NCI-H2196 treated with DMSO at 0.1 percent for 48 hours (cell line): Measurements from ENCODE around the gene TLE4.
"Not testable (repeated sequence)": the region's sequence is repeated elsewhere in the genome, so short reads cannot be mapped to it uniquely, and the experiment has no call there.

ENCODE experiments used
- DNase-seq: peaks from one replicate; lab custom pipeline; 2025; ENCODE audit not compliant: unreplicated experiment; lab: John Stamatoyannopoulos, UW

TLE4 gene

DNA sequence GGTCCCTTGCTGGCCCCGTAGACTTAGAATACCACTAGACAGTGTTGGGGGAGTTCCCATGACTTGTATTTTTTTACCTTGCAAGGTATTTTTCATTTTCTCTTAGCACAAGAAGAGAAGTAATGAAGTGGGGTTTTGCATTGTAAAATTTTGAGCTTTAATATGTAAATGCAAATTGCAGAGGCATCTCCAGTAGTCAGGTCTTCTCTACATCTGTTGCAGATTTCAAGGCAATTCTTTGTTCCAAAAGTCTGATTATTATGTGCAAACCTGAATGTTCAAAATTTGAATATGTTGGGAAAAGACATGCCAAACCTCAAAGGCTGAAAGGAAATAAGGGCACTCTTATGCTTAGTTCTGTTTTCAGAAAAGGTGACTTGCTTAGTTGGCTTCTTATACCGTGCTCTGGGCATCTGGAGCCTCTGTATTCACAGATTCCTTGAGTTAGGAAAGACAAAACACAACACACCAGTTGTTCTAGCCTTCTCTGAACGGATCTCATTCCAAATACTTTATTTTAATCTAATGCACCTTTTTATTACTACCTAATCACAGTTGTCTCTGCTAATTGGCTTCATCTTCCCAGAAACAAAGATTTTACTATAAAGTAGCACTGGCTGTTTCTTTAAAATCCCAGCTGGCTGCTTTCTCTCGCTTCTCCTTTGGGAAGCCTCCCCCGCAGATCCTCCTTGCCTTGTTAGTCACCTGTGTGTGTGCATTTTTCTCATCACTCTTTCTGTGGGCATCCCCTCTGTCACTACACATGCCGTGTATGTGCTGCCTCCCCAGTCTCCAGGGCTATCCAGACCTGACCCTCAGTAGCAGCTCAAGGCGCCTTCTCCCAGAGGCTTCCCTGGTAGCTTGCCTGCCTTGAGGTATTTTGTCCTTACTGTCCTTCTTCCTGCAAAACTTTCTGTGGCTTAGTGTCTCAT is 138.2 kb downstream of the TLE4 start:
- DNase-seq: no peak

DNA sequence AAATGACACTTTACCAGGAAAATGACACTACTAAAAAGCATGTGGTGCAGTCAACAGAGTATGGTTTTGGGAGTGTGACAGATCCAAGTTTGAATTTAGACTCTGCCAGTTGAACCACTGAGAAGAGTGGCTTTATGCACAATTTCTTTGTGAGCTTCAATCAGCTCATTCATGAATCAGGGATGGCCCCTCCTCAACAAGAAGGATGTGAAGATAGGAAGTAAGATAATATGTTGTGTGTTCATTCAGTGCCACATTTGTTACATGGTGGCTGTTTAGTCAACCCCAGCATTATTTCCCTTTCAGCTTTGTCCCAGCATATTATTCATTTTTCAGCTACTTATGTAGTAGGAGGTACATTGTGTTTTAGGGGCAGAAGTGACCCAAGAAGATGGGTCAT is 140.1 kb downstream of the TLE4 start:
- DNase-seq: no peak

DNA sequence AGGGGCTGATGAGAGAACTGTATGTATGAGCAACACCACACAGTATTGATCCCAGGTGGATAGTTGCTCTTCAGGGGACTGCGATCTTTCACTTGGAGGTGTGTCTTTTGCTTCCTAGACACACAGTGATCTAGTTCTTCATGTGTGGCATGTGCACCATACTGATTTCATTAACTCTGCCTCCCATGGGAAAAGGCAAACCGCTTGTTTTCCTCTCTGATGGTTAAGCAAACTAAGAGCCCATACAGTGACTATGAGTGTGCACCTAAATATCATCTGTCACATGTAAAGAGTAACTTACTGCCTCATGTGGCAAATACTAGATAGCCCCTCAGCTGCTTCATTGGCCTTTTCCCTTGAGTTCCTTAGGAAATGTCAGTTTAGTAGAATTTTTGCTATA is 147.3 kb downstream of the TLE4 start:
- DNase-seq: no peak

DNA sequence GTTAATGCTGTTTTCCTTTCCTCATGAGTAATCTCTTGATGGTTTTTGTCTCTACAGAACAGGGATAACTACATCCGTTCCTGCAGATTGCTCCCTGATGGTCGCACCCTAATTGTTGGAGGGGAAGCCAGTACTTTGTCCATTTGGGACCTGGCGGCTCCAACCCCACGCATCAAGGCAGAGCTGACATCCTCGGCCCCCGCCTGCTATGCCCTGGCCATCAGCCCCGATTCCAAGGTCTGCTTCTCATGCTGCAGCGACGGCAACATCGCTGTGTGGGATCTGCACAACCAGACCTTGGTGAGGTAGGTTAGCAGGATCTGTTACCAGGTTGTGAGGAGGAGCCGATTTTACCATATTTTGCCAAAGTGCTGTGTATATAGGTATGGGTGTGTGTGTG is 148.2 kb downstream of the TLE4 start:
- DNase-seq: no peak

DNA sequence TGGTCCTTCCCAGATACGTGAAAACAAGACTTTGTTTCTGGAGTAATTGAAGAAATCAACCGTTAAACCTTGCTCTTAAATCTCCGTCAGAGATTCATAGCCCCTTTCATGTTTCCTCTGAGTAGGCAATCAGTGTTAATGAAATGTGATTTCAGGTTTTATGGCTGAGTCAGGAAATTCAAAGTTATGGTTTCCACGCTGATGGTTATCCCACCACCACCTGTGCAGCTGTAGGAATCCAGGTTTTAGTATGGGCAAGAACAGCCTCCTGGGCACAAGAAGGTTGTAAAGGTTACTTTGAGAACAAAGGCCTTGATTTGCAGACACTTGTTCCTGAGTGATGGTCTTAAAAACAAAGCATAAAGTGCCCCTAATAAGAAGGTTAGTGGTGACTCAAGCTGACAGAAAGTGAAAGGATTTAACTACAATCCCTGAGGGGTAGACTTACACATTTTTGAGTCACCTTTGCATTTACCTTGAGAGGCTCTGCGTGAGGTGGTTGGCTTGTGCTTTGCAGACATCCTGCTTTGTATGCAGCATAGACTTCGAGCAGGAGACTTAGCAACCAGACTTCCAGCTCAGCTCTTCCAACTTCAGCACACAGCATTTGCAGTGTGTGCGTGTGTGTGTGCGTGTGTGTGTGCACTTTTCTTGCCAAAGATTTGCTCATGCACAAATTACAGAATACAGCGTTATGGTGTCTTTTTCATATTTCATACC is 159.6 kb downstream of the TLE4 start:
- DNase-seq: no peak

DNA sequence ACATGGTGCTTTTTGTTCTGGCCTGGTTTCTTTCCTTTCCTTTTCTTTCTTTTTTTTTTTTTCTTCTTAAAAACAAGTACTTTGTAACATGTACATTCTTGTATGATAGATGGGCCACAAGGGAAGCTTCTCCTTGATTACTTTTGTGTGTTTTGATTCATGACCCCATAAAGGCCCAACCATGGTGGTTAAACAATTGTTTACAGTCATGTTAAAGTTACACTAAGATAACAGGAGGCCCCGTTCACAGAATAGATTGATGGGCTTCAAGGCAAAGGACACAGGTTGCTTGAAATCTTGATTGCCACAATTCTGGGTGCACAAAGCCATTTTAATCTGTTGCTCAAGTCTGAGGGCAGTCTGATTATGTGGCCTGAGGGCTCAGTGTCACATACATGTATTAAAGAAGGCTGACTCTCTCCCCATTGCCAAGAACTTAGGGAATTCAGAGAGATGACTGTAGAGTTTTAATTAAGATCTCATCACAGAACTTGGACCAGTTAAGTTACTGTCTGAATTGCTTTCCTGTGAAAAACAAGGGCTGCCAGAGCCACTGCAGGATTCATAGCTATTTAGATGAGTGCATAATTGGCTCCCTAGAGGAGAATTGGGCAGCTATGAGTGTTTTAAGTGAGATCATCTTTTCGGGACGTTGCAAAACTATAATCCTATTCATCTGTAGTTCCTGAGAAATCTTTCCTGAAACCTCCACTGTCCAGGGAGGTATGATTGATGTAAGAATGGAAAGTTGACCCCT is 163.4 kb downstream of the TLE4 start:
- no peak for DNase-seq

DNA sequence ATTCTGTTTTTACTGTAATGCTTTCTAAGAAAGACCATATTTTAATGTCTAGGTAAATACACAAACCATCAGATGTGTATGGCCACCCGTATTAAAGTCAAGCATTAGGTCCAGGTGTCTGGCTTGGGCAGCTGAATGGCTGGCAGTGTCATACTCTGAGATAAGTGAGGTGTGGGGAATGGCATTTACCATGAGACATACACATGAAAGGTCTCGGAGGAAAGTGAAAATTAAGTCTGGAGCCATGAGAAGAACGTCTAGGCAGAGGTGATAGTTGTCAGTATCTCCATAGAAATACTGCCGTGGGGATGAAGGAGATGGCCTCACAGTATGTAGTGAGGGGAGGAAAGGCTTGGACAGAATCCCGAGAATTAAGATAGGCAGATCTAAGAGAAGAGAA is 164.3 kb downstream of the TLE4 start:
- DNase-seq: no peak

DNA sequence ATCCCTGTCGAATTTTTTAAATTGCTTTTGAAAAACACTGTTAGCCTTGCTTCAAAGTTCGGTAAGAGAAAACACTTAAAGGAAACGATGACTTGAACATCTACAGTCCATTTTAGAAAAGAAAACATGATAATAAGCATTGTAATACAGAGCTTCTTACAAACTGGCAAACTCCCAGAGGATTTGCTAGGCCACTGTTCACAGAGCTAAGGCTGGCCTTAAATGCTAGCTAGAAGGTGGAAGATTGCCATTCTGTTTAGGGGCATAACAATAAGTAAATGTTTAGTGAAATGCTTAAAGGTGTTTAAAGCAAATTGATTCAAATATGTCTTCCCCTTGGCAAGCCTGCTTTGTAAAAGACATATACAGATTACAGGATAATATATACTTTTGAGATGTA is 169.6 kb downstream of the TLE4 start:
- no peak for DNase-seq

DNA sequence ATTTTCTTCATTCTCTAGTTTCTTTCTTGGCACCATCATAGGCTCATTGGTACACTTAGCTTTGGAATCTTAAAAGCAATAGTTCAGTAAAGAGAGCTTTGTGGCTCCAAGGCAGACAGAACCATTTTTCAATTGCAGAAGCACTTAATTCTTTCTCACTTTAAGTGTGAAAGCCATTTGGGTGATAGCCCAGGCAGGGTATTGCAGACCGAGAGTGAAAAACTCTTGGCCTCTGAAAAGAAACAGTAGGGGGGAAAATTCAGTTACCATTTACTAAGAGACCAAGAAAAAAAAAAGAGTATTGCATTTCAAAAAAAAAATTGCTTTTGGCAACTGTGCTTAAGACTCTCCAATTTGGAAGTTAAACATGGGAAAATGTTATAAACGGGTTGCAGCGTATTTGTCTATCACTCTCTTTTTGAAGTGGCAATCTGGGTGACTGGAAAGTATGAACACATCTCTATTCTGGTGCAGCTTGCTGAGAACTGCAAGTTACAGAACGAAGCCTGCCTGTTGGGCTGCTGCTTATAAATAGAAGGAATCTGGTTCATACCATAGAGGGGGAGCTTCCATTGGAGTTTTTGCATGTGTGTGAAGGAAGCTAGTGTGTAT is 170.5 kb downstream of the TLE4 start:
- DNase-seq: no peak

DNA sequence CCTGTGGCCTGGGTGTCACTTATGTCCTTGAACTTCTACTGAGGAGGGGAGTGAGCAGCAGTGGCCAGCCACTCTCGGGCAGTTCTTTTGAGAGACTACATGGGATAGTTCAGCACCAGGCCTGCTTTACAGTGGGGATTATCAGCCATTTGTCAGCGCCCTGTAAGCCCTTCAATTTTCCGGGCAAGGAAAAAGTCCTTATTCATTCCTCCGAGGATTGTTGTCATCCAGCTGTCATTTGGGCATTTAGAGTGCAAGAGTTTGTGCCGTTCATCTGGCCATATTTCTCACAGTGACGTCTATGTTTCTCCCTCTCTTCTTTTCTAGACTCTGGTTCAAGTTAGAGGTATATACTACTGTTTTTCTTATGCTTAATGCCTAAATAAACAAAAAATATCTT is 172.8 kb downstream of the TLE4 start:
- DNase-seq: no peak

DNA sequence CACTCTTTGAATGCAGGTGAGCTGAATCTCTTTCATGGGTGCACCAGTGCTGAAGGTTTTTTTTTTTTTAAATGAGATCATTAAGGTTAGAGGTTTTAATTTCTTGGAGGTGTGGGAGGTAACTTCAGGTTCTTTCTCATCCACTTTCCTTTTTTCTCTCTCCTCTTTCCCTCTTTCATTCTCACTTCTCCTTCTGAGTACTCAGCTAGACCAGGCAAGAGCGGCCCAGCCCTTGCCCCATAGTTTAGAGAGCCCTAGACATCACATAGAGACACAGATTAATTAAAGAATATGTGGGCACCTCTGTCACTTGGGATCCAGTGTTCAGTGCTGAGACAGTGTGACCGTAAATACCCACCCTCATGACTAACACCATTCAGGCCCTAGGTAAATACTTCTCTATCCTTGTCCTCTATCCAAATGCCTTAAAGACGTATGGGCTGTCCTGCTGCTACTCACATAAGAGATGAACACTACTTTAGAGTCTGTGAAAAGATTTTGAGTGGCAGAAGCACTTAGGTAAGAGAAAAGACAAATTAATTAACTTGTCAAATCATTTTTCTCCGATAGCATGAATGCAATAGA is 174.1 kb downstream of the TLE4 start:
- no peak for DNase-seq

DNA sequence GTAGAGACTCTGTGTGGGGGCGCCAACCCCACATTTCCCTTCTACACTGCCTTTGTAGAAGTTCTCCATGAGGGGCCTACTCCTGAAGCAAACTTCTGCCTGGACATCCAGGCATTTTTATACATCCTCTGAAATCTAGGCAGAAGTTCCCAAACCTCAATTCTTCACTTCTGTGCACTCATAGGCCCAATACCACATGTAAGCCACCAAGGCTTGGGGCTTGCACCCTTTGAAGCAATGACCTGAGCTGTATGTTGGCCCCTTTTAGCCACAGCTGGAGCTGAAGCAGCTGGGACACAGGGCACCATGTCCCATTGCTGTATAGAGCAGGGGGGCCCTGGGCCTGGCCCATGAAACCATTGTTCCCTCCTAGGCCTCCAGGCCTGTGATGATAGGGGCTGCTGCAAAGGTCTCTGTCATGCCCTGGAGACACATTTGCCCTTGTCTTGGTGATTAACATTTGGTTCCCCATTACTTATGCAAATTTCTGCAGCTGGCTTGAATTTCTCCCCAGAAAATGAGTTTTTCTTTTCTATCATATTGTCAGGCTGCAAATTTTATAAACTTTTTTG is 180.2 kb downstream of the TLE4 start:
- not testable (repeated sequence) for DNase-seq

DNA sequence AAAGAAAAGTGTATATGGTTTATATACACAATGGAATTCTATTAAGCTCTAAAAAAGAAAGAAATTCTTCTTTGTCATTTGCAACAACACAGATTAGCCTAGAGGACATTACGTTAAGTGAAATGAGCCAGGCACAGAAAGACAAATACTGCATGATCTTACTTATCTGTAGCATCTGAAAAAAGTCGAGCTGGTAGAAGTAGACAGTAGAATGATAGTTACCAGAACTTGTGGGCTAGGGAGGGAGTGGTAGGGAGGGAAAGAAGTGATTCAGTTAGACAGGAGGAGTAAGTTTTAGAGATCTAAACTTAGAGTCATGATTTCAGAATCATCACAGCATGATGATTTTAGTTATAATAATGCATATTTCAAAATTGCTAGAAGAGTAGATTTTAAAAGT is 184.6 kb downstream of the TLE4 start:
- DNase-seq: no peak

DNA sequence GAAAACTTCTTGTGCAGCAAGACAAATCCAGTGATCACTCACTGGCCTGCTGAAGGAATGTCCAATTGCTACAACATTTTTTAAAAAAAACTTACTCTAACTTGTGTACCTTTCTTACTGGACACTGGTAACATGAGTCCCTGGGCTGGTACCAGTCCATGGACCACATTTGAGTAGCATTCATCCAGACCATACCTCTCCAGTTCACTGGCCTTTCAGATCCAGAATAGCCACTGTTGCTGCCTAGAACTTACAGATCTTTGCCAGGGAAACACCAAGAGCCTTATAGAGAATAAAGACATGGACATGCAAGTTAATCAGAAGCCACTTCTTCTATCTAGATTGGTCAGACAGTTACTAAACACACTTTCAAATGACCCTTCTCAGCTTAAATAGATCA is 185.3 kb downstream of the TLE4 start:
- no peak for DNase-seq

DNA sequence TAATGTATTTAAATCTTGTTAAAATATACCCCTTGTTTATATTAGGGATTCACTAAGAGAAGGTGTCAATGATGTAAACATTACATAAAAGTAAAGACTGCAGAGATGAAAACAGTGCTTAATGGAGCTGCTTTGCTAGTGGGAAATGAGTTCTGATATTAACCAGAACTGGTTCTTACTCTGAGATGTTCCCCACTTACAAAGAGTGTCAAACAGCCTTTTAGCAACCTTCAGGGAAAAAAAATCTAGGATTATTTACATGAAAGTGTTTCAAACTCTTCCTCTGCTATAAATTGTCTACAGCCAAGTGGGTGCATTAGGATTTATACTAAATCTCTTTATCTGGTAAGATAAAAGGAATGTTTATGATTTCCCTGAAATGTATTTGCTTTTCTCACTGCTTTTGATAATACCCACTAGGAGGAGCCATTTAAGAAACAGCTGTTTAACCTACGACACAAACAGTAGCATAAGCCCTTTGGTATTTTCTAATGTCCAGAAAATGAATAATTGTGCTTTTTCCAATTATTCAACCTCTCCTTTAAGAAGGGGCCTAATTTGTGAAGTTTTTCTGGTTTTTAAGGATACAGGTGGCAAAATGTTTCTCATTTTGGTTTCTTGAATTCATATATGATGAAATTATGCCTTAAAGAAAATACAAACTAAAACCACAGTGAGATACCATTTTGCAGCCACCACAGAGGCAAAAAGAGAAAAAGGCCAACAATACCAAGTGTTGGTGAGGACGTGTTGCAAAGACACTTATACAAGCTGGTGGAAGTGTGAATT is 186.3 kb downstream of the TLE4 start:
- DNase-seq: no peak

DNA sequence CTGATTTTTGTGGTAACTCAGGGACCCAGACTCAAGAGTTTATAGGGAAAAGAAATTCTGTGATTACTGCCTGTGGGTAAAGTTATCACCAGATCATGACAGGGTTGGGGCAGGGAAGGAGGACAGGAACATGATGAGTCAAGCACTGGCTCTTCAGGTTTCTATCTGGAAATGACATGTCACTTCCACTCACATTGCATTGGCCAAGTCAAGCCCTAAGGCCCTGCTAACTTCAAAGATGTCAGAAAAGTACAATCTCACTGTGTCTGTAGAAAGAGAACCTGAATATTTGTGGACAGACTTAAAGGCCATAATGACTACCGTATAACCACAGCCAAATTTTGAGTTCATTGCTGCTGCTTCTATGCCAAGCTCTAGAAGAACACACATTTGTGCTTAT is 187.7 kb downstream of the TLE4 start:
- no peak for DNase-seq

DNA sequence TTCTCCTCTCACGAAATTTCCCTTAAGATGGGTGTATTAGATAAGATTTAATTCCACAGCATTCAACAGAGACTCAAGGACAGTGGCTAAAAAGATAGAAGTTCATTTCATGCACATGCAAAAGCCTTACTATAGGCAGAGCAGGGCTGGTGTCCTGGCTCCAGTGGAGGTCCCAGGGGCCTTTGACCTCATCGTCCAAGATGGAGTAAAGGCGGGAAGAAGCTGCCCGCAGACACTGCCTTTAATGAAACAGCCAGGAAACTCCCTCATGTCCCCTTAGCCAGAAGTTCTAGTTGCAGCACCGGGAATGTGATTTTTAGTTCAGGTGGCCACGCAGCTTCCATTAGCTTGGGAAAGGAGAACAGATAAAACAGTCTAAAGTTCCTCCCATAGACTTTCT is 190.3 kb downstream of the TLE4 start:
- DNase-seq: no peak

DNA sequence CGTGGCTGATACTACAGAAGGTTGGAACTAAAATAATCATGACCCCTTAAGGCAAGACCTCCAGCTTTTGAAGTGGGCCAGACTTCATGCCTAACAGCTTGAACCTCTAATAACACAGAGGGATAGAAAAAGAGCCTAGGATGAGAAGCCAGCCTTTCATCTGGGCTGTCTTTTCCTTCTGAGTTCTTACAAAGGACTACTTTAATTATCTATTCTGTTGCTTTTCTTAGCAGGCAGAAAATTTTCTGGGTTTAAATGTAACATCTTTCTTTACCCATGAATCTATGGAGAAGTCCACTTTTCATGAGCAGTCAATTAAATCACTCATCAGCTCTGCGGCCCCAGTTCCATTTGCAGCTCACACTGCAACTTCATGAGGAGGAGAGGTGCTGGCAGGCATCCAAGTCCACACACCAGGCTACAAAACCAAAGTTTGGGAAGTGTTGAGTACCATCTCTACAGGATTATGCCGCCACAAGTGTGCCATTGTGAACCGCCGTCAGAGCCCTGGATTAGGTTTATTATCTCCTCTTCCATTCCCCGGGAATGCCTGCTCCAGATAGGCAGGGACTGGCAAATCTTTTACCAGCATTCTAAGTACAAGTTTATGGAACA is 192.0 kb downstream of the TLE4 start:
- DNase-seq: no peak

DNA sequence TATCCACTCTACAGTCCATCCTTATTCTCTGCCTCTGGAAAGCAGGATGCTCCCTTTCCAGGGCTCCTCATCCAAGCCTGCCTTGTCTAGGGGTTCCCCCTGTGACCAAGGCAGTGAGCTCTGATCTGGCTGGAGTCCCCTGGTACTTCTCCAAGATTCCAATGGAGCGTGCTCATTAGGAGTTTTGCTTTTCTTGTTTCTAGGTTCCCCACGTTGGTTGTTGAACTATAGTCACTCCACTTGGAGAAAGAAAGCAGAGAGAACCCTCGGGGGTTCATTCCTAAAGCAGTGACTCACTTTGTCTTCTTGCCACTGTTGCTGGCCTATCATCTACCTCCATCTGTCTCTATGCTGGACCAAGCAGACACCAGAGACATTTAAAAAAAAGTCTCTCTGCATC is 192.6 kb downstream of the TLE4 start:
- no peak for DNase-seq
